Measurements from ENCODE around the gene SLC43A2. TPM values are rescaled to one million over a fixed set of nuclear protein-coding genes. Genes with fewer than 3 reads are reported as not detected.
"Not testable (repeated sequence)": the region's sequence is repeated elsewhere in the genome, so short reads cannot be mapped to it uniquely, and the experiment has no call there.

The SLC43A2 gene
- total RNA-seq, 4 donors from 2014 or later, result 3.7 to 98.9 (median 12.3) TPM

DNA sequence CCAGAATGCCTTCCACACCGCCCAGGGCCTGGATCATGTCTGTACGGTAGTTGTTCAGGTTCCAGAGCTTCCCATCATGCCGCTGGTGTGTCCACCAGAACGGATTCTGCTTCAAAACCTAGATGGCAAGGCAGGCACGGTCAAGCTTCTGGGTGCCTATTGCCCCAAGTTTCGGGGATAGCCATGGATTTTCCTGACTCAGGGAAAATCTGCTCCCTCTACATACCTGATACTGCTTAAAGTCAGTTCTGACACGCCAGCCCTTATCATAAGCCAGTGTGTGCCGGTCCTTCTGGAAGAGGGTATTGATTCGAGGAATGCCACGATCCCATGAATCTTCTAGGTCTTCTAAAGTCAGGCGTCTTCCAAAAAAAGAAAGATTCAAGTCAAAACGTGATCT lies 32.4 kb upstream of the SLC43A2 start:
- in situ Hi-C loops (cut with MboI; ENCODE audit: low pct_ligation_motif_present in 1 of 4, low pct_unique_long_range_greater_than_20kb in 1 of 4, low sequenced_read_pairs in 3 of 4) (loop anchor here in 1 of 4 donors (10.0 to 25.0 kb wide), 2 partner anchors 204 to 376 kb away; partner anchors contain the start of genes DPH1, OVCA2 and RTN4RL1), intact Hi-C loops (cut with DNase I; ENCODE audit: low total_unique reads) (loop anchor here (10.0 kb wide), 1 partner anchor 204 kb away; no protein-coding TSS in a partner anchor)
- Histone ChIP-seq H3K27me3 (no peaks in the 10 kb centered on the region), H3K4me1 (no peaks in the 10 kb centered on the region), H3K27ac (no peak overlapping the region), H3K4me3 (no peak overlapping the region), H3K36me3 (peaks cover 0 to 91% (median 43%) of the 10 kb centered on the region in 4 donors), H3K9me3 (no peaks in the 10 kb centered on the region)
- TF ChIP-seq POLR2AphosphoS5 (IDR thresholded peaks at IDR 0.05) (no peak), POLR2A (IDR thresholded peaks at IDR 0.05) (no peak), CTCF (IDR thresholded peaks at IDR 0.05) (no peak), EP300 (IDR thresholded peaks at IDR 0.05; ENCODE audit: low read depth) (no peak)
- DNase-seq, result no peak
- WGBS, 2 donors (ENCODE audit: low coverage in 1 of 2), result 92 to 93% methylated on average over 10 to 12 of the region's 12 CpGs

GRCh38 chr17:1658100-1658499 lies 29.5 kb upstream of the SLC43A2 start:
- H3K4me1 ChIP-seq, result no peaks in the 10 kb centered on the region
- intact Hi-C loops (cut with DNase I; ENCODE audit: low total_unique reads), result loop anchor here (10.0 kb wide), 1 partner anchor 57 kb away; the partner anchor contains the start of gene TLCD2

DNA sequence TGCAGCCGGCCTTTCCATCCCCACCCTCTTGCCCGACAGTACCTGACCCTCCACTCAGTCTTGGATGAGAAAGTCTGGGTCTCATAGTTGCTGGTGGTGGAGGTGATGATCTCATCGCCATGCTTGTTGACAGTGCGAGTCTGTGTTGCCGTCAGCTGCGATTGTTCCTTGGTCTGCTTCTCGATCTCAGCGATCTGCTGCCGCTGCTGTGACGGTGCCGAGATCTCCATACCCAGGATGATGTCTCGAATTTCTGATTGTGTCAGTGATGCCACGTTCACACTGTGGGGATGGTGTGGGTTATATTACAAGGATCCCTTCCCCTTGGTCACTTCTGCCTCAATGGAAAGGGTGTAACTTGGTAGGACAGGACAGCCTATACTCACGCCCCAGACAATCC lies 25.1 kb upstream of the SLC43A2 start:
- H3K9me3 ChIP-seq, result no peaks in the 10 kb centered on the region
- no peaks in the 10 kb centered on the region for H3K27me3 ChIP-seq
- H3K4me3 ChIP-seq, result no peak overlapping the region
- H3K36me3 ChIP-seq, result peaks cover 0 to 76% (median 35%) of the 10 kb centered on the region in 4 donors
- TF ChIP-seq EP300 (IDR thresholded peaks at IDR 0.05; ENCODE audit: low read depth), result no peak
- peaks cover 10 to 17% (median 16%) of the 10 kb centered on the region in 4 donors for H3K4me1 ChIP-seq
- in situ Hi-C loops (cut with MboI; ENCODE audit: low pct_ligation_motif_present in 1 of 4, low pct_unique_long_range_greater_than_20kb in 1 of 4, low sequenced_read_pairs in 3 of 4), result loop anchor here in 1 of 4 donors (25.0 kb wide), 1 partner anchor 384 kb away; the partner anchor contains the start of genes DPH1, OVCA2 and RTN4RL1
- WGBS, 2 donors (ENCODE audit: low coverage in 1 of 2), result 84 to 91% methylated on average over 5 to 14 of the region's 14 CpGs
- H3K27ac ChIP-seq, result no peak overlapping the region
- no peak for DNase-seq
- intact Hi-C loops (cut with DNase I; ENCODE audit: low total_unique reads), result loop anchor here (10.0 kb wide), 1 partner anchor 61 kb away; the partner anchor contains the start of gene TLCD2

More at GRCh38 chr17:1658100-1658499, 29.5 kb upstream of the SLC43A2 start:
- DNase-seq, result no peak
- in situ Hi-C loops (cut with MboI; ENCODE audit: low pct_ligation_motif_present in 1 of 4, low pct_unique_long_range_greater_than_20kb in 1 of 4, low sequenced_read_pairs in 3 of 4), result loop anchor here in 1 of 4 donors (25.0 kb wide), 1 partner anchor 379 kb away; the partner anchor contains the start of genes DPH1, OVCA2 and RTN4RL1
- no peak overlapping the region for H3K27ac ChIP-seq
- TF ChIP-seq EP300 (IDR thresholded peaks at IDR 0.05; ENCODE audit: low read depth), result no peak
- TF ChIP-seq CTCF (IDR thresholded peaks at IDR 0.05), result no peak
- no peak for TF ChIP-seq POLR2A (IDR thresholded peaks at IDR 0.05)
- TF ChIP-seq POLR2AphosphoS5 (IDR thresholded peaks at IDR 0.05), result no peak
- no peaks in the 10 kb centered on the region for H3K9me3 ChIP-seq
- WGBS, 2 donors (ENCODE audit: low coverage in 1 of 2), result 80 to 92% methylated on average over 1 to 9 of the region's 9 CpGs
- peaks cover 0 to 95% (median 49%) of the 10 kb centered on the region in 4 donors for H3K36me3 ChIP-seq
- no peak overlapping the region for H3K4me3 ChIP-seq
- H3K27me3 ChIP-seq, result no peaks in the 10 kb centered on the region

DNA sequence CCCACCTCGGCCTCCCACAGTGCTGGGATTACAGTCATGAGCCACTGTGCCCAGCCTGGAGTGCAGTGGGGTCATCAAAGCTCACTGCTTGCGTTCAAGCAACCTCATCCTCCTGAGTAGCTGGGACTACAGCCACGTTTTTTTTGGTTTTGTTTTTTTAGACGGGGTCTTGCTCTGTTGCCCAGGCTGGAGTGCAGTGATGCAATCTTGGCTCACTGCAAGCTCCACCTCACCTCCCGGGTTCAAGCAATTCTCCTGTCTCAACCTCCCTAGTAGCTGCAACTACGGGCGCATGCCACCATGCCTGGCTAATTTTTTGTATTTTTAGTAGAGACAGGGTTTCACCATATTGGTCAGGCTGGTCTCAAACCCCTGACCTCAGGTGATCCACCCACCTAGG lies 24.2 kb upstream of the SLC43A2 start:
- H3K4me1 ChIP-seq, result peaks cover 17 to 26% (median 24%) of the 10 kb centered on the region in 4 donors
- 86 to 94% methylated on average over 6 to 7 of the region's 7 CpGs for WGBS, 2 donors (ENCODE audit: low coverage in 1 of 2)
- not testable (repeated sequence) for H3K27ac ChIP-seq, H3K27me3 ChIP-seq, H3K9me3 ChIP-seq, DNase-seq, H3K4me3 ChIP-seq
- intact Hi-C loops (cut with DNase I; ENCODE audit: low total_unique reads), result loop anchor here (10.0 kb wide), 1 partner anchor 62 kb away; the partner anchor contains the start of gene TLCD2
- in situ Hi-C loops (cut with MboI; ENCODE audit: low pct_ligation_motif_present in 1 of 4, low pct_unique_long_range_greater_than_20kb in 1 of 4, low sequenced_read_pairs in 3 of 4), result loop anchor here in 1 of 4 donors (25.0 kb wide), 1 partner anchor 385 kb away; the partner anchor contains the start of genes DPH1, OVCA2 and RTN4RL1
- H3K36me3 ChIP-seq, result peaks cover 0 to 66% (median 30%) of the 10 kb centered on the region in 4 donors

DNA sequence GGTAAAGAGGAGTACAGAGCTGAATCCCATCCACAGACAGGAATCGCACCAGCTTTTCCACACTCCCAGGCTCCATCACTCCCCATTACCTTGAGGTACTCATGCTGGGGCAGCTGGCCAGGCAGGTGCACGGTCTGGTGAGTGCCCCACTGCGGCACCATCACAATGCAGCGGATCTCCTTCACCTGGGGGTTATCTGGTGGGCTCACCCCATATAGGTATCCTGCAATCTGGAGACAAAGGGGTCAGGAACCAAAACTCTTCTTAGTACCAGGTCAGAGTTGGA lies 22.9 kb upstream of the SLC43A2 start:
- Histone ChIP-seq H3K4me1 (peaks cover 24 to 35% (median 31%) of the 10 kb centered on the region in 4 donors), H3K9me3 (no peaks in the 10 kb centered on the region), H3K27ac (peak overlapping the region; percentile 97 to 100 (median 100)), H3K27me3 (no peaks in the 10 kb centered on the region), H3K36me3 (peaks cover 0 to 59% (median 25%) of the 10 kb centered on the region in 4 donors), H3K4me3 (no peak overlapping the region)
- no peak for DNase-seq
- TF ChIP-seq POLR2A (IDR thresholded peaks at IDR 0.05), result no peak
- no peak for TF ChIP-seq CTCF (IDR thresholded peaks at IDR 0.05)
- no peak for TF ChIP-seq POLR2AphosphoS5 (IDR thresholded peaks at IDR 0.05)
- TF ChIP-seq EP300 (IDR thresholded peaks at IDR 0.05; ENCODE audit: low read depth), result no peak
- in situ Hi-C loops (cut with MboI; ENCODE audit: low pct_ligation_motif_present in 1 of 4, low pct_unique_long_range_greater_than_20kb in 1 of 4, low sequenced_read_pairs in 3 of 4) (loop anchor here in 1 of 4 donors (25.0 kb wide), 1 partner anchor 386 kb away; the partner anchor contains the start of genes DPH1, OVCA2 and RTN4RL1), intact Hi-C loops (cut with DNase I; ENCODE audit: low total_unique reads) (loop anchor here (10.0 kb wide), 1 partner anchor 63 kb away; the partner anchor contains the start of gene TLCD2)
- 93% methylated on average over 4 of the region's 4 CpGs; no CpG with 5 or more reads in 1 of the 2 donors for WGBS, 2 donors (ENCODE audit: low coverage in 1 of 2)

Measured in transverse colon (tissue), 4 donors.